GM03348 (cell line): ENCODE data around the gene FOXN3.

Experiments used
- DNase-seq: peaks from one replicate; pipeline ENCODE4 v3.0.0; 2012; ENCODE audit warnings: low spot score

The FOXN3 gene

GRCh38 chr14:89417091-89417464 is at the start of gene FOXN3:
FOXN3 (minus strand) TSS chr14:89417233; CDS start chr14:89412476, 4,757 bp downstream.
- peak; percentile 94 for DNase-seq

- no peak for DNase-seq
These were observed 49.5 kb upstream of the FOXN3 start for GRCh38 chr14:89466484-89466883.

- DNase-seq, result no peak
These were observed 48.8 kb upstream of the FOXN3 start for GRCh38 chr14:89465876-89466275.

GRCh38 chr14:89461256-89461655 is 44.2 kb upstream of the FOXN3 start:
- no peak for DNase-seq

- no peak for DNase-seq
These were observed 41.8 kb upstream of the FOXN3 start for GRCh38 chr14:89458713-89459420.

GRCh38 chr14:89457007-89457406 is 40.0 kb upstream of the FOXN3 start:
- DNase-seq, result no peak

- no peak for DNase-seq
These were observed 38.4 kb upstream of the FOXN3 start for GRCh38 chr14:89455412-89455811.

GRCh38 chr14:89454996-89455395 is 38.0 kb upstream of the FOXN3 start:
- DNase-seq, result no peak

- DNase-seq, result no peak
These were observed 35.2 kb upstream of the FOXN3 start for GRCh38 chr14:89452281-89452680.

- DNase-seq, result no peak
These were observed 34.2 kb upstream of the FOXN3 start for GRCh38 chr14:89451229-89451628.

- no peak for DNase-seq
These were observed 30.3 kb upstream of the FOXN3 start for GRCh38 chr14:89447182-89447944.

- no peak for DNase-seq
These were observed 28.4 kb upstream of the FOXN3 start for GRCh38 chr14:89445273-89445973.

- no peak for DNase-seq
These were observed 27.6 kb upstream of the FOXN3 start for GRCh38 chr14:89444516-89445125.

- no peak for DNase-seq
These were observed 27.0 kb upstream of the FOXN3 start for GRCh38 chr14:89444044-89444443.

- peak; percentile 44 for DNase-seq
These were observed 26.1 kb upstream of the FOXN3 start for GRCh38 chr14:89443042-89443629.

- no peak for DNase-seq
These were observed 25.2 kb upstream of the FOXN3 start for GRCh38 chr14:89442280-89442679.

GRCh38 chr14:89440986-89441909 is 24.2 kb upstream of the FOXN3 start:
- DNase-seq, result no peak

- DNase-seq, result no peak
These were observed 19.0 kb upstream of the FOXN3 start for GRCh38 chr14:89435892-89436656.

- no peak for DNase-seq
These were observed 18.5 kb upstream of the FOXN3 start for GRCh38 chr14:89435492-89435891.

- DNase-seq, result no peak
These were observed 15.2 kb upstream of the FOXN3 start for GRCh38 chr14:89432226-89432625.
